Stimulated activated CD4-positive, alpha-beta T cell treated with anti-CD3 and anti-CD28 coated beads, Interleukin-15, amount 100 ng/mL, for 1 hour (primary cell): ENCODE measurements around the gene LPO.

Experiments
- DNase-seq, 2 donors: peaks; one replicate each; pipeline ENCODE4 v3.0.0-alpha.2; 2020; ENCODE audit warnings: low read depth in 1 of 2, low spot score in 1 of 2

LPO gene

DNA sequence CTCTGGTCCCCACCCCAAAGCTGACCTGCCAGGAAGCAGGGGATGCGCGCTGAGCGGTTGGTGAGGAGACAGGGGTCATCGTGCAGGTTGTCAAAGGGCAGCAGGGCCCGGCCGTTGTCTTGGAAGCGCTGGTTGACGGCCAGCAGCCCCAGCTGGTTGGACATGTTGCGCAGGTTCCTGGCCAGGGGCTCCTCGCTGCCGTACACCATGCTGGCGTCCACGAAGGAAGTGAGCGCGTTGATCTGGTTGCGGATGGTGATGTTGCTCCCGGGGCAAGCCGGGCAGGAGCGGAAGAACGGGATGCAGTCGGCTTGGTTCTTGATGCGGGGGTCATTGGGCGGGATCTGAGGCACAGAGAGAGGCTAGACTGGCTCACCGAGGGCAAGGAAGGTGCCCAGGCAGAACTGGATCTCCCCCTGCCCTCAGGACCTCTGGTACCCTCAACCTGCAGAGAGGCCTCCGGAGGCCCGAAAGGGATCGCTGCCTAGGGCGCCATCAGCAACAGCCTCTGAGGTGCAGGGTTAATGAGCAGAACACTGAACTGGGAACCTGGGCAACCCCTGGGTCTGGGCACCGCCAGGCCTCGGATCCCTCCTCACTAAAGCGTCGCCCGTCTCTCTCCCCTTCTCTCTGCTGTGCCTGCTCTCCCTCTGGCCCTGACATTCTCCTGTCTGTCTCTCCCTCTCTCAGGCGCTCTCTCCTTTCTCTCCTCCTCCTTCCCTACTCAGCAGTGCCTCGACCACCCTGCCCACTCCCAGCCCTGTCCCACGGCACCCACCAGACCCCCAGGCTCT, 39.6 kb downstream of the LPO start:
- DNase-seq, result no peak

DNA sequence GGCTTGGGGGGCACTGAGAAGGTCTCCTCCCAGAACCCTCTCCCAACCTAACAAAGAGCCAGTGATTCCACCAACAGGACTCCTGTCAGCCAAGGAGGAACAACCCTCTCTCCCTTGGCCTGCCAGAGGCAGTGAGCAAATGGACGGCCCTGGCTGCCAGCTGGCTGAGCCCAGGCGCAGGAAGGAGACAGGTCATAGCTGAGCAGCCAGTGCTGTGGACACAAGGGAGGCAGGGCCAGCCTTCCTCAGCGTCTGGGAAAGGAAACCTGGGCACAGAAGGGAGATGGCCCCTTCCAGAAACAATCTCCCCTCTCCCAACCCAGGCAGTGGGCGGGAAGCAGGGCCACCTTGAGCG, 40.3 kb downstream of the LPO start:
- no peak for DNase-seq

DNA sequence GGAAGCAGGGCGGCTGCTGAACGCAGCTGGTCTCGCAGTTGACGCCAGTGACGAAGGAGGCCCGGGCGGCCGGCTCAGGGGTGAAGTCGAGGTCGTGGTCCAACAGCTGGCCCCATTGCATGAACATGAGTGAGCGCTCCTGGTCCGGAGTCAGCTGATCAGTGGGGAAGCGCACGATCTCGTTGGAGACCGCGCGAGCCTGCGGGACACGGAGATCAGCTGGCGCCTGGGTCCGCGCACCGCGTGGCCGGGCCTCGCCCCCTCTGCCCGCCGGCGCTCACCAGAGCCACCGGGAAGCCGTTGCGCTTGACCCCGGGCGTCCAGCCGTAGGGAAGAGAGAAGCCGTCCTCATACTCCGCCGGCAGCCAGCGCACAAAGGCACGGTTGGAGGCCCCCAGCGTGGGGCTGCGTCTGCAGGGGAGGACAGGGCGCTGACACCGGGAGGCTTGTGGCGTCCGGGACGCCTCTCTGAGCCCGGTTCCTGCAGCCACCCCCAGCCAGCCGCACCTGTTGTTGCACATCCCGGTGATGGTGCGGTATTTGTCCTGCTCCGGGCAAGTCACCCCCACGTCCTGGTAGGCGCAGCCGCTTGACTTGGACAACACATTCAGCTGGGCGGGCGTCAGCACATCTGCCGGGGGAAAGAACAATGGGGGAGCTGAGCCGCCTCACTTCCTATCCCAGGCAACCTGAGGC, 40.8 kb downstream of the LPO start:
- DNase-seq, result no peak

DNA sequence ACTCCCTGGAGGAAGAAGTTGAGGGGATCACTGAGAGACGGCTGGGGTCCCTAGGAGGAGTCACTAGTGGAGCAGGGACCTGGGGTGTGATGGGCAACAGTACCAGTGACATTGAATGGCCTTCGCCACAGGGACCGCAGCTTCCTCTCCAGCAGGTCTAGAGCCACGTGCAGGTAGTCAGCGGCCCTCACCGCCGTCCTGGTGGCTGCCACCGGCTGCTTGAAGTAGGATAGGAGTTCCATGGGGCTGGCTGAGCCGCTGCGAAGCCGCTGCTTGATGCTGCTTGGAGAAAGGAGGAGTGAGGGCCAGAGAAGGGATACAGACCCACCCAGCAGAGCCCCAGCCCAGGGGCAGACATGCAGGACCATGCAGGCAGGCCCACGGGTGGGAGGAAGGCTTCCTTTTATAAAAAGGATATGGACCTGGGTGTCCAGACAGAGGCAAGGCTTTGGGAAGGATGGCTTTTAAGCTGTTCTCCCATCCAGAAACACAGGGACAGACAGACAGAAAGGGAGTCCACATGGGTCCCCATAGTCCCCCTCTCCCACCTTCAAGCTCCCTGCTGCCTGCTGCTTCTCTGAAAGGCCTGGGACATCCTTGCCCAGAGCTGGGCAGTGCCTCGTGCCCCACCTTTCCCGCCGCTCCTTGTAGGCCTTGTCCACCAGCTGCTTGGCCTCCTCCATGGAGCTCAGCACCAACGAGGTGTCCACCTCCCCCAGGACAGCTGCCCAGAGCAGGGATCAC, 41.5 kb downstream of the LPO start:
- DNase-seq, result no peak

DNA sequence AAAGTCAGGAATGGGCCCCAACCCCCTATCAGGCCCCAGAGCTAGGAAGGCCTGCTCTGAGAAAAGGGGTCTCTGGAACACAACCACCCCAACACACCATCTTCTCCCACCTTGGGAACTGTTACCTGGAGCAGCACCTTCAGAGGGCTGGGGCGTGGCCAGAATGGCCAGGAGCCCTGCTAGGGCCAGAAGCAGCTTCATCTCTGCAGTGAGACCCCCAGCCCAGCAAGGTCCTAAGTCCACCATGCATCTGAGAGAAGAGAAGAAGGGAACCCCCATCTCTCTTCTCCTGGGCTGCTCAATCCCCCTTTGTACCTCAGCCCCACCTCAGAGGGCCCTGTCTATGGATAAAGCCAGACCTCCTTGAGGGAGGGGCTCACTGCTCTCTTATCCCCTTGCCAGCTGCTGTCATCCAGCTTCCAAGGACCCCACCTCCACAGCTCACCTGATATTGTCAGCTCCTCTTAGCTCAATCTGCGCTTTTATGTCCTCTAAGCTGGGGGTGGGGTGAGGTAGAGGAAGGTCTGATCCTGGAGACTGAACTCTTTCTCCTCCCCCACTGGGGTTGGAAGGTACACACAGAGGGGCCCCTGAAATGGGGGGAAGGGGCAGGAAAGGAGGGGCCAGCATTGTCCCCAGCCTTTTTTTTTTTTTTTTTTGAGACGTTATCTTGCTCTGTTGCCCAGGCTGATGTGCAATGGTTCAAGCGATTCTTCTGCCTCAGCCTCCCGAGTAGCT, 42.3 kb downstream of the LPO start, which contains the start of gene MPO:
MPO (minus strand) TSS at position 456 of the 738 bp plus-strand sequence; CDS start at position 279, 177 bp downstream.
- DNase-seq, result no peak

DNA sequence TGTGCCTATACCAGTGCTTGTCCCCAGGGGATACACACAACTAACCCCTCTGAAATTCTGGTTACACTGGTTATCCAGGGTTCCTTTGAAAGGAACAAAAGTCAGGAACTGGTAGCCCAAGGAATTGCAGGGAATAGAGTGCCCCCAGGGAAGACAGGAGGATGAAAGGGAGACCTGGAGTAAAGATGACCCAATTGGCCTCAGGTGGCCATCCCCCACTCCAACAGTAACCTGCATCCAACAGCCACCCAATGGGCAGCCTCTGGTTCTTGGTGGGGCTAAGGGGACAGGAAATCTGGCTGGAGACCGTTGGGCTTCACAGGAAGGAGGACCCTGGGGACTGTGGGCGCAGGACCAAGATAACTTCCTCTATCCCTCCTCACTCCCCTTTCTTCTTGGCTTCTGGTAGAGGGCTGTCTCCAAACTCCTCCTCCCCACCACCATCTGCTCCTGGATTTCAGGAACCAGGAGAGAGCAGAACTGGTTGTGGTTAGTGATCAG, 43.2 kb downstream of the LPO start:
- no peak for DNase-seq

DNA sequence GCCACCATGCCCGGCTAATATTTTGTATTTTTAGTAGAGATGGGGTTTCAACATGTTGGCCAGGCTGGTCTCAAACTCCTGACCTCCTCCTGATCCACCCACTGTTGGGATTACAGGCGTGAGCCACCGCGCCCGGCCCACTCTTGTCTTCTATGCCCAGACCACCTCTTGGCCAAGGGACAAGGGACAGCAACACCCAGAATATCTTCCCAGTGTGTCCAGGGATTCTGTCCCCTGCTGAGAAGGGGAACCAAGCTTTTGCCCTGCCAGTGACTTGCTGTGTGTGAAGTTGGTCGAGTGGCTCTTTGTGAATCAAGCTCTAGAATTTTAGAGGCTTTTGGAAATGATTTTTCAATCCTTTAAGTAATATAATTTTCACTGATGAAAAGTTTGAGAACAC, 44.1 kb downstream of the LPO start:
- no peak for DNase-seq

DNA sequence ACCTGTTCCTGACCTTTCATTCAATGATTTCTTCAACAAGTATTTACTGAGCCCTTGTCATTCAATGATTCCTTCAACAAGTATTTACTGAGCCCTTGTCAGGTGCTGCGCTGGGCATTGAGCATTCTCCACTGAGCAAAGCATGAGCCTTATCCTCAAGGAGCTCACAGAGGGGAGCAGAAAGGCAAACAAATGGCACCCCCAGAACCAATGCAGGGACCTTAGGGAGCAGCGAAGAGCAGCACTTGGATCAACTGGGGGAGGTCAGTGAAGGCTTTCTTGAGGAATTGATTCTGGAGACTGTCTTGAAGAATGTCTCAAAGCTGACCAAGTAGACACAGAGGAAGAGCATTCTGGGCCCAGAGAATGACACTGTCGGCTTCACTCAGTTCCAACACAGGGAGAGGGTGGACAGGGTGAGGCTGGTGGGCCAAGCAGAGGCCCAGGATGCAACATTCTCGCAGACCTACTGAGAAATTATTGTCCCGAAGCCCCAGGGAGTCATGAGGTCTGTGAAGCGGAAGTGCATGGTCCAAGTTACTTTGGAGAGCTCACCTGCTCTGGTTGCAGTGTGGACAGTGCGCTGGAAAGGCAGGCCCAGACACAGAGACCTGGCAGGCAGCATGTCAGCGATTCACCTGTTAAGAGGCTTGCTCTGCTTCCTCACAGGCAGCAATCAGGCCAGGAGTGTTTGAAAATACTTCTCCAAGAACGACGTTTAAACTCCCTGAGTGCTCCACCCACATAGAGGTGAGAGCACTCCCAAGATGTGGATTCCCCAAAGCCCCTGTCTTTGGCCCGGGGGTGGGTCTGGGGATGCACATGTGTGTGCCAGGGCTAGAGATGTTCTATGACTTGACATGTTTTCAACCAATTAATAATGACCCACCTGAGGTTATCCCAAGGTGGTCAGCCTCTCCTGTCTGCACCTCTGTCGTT, 45.6 kb downstream of the LPO start:
- no peak for DNase-seq

DNA sequence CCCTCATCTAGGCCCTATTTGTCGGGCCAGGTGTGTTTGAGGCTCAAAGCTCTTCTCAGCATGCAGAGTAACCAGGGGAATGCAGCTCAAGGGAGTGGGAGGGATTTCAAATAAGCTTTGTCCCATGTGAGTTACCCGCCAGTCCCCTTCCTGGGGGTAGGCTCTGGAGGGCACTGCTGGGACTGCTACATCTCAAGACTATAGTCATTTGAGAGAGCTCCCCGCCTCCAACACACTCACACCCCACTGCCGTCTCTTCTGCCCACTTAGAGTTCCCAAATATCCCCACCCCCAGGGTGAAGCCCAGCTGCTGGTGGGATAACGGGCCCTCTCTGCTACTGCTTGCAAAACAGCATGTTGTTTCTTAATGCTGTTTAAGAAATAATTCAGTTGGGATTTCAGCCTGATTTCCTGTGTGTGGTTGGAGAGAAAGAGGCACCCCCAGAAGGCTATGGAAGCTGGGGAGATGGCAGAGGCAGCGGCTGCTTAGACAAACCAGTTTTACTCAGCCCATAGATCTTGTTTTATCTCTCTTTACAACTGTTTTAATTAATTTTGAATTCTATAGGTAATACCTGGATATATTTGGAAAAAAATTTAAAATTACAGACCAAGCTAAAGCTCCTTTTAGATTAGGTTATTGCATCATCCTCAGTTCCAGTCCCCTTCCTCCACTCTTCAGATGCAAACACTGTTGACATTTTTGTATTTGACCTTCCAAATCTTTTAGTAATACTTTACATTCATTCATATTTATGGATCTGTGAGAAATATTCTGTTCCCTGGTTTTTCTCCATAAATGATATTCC, 46.4 kb downstream of the LPO start:
- no peak for DNase-seq

DNA sequence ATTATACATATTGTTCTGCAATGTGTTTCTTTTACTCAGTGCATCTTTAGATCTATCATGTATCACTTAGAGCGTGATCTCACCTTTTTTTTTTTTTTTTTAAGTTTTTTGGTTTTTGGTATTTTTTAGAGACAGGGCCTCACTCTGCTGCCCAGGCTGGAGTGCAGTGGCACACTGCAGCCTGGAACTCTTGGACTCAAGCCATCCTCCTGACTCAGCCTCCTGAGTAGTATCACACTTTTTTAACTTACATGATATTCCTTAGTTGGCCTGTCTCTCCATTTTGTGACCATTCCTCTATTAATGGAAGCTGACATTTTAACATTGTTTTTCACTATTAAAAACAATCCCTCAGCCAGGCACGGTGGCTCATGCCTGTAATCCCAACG, 47.0 kb downstream of the LPO start:
- DNase-seq, result no peak

DNA sequence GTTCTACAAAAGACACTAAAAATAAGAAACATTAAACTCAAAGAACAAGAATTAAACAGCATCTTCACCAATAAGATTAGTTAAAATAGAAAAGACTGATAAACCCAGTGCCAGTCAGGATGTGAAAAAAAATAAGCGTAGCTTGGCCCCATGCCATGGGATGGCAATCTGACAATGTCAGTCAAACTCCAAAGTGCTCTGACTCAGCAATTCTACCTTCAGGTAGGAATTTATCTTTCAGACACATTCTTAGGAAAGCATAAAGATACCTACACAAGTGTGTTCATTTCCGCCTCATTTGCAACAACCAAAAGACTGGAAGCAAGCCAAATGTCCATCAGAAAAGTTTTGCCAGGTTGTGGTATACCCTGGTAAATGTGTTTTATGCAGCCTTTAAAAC, 51.5 kb downstream of the LPO start:
- DNase-seq, result no peak

DNA sequence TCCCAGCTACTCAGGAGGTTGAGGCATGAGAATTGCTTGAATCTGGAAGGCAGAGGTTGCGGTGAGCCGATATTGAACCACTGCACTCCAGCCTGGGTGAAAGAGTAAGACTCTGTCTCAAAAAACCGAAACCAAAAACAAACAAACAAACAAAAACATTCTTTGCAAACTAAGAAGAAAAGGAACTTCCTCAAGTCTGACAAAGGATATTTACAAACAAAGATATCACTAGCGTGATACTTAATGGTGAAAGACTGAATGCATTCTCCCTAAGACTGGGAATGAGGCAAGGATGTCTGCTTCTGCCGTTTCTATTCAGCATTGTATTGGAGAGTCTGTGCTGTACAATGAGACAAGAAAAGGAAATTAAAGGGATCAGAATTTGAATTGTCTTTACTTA, 52.9 kb downstream of the LPO start:
- DNase-seq, result no peak

DNA sequence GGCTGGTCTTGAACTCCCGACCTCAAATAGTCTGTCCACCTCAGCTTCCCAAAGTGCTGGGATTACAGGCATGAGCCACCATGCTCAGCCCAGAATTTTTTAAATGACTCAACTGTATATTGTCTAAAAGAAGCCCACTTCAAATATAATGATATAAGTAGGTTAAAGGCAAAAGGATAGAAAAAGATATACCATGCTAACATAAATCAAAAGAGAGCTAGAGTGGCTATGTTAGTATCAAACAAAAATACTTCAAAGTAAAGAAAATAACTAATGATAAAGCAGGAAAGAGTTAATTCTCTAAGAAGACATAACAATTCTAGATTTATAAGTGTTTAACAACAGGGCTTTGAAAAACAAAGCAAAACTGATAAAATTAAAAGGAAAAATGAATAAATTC, 55.6 kb downstream of the LPO start:
- DNase-seq, result no peak

DNA sequence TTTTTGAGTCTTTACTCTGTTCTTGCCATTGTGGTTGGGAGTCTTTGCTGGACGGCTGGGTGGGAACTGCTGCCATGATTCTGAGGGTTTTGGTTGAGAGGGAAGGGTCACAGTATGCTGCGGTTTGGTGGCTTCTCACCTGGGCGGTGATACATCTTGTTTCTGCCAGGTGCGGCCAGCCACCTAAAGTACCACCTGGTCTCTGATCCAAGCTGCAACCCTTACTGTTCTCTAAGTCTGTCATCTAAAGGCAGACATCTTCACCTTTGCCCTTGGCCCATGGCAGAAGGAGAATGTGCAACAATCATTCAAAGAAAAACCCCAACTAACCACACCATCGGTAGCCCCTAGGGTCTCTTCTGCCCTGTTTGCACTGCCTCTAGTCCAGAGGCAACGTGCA, 62.0 kb downstream of the LPO start:
- DNase-seq, result no peak

DNA sequence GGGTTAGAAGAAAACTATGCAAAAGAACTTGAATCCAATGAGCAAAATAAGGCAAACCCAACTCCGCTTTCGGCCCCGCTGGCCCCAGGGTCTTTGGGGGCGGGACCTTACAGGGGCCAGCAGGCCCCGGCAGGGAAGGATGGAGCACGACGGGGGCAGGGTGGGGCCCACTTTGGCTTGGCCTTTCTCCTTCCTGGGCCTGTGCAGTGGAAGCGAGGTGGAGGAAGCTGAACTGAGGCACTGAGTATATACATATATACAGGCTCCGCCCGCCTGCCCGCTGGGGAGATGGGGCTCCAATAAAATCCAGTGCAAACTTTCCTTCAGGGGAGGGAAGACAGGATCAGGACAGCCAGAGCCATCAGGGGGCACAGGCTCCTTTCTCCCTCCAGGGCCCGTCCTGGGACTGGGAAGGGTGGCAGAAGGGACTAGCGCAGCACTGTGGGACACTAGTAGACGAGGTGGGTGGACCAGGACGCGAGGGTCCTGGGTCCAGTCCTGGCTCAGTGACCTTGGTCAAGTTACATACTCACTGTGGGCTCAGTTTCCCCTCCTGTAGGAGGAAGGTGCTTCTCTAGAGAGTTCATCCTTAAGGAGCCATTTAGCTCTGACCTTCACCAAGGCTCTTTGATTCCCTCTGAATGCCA, 63.2 kb downstream of the LPO start:
- DNase-seq, result no peak

DNA sequence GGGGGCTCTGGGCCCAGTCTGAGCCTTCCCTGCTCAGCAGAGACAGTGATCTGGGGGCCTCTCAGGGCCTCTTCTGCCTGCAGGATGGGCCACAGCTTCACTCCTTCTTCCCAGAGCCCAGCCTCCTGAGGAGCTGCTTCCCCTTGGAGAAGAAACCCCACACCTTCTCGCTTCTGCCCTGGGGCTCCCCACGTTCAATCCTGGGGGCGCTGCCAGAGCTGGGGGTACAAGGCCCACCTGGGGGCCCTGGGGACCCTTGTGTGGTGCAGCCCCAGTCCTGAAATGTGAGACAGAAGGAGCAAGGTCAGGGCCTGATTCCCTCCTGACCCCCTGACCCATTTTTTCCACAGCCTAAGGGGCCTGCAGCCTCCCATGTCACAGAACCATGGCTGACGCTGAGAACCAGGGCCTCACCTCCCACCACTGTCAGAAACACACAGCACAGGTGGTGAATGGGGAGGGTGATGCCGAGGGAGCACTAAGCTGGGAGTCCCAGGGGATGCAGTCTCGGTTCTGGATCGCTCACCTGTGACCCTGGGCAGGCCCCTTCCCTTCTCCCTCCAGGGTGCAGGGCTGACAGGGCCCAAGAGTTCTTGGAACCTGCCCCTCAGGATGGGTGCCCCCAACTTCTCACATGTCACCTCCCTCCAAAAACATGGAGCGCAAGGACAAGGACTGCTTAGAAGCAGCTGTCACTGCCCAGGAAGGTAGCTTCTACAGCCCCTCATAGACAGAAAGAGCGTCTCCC, 64.0 kb downstream of the LPO start:
- no peak for DNase-seq

DNA sequence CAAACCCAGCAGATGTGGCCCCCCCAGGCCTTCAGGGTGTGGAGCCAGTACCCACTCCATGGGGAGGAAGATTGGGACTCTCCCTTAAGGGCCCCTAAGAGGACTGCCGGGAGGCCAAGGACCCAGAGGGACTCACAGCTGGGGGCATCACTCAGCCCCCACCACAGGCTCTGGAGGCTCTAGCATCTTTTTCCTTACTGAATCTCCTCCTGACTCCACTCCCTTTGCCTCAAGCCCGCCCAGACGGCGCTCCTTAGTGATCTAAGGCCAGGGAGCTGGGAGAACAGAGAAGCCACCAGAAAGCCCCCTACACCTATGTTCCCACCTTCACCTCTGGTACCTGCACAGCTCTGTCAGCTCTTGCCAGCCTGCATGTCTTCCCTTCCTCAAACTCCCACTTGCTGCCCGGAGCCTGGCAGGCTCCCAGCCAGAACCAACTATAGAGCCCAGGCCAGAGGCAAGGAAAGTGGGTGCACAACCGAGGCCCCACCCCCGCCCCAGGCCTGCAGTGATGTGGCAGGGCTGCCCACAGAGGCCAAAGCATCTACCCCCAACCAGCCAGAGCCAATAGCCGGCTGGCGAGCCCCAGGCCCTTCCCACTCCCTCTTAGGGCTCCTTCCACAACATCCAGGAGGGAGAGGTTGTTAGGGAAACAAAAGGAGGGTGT, 64.7 kb downstream of the LPO start:
- DNase-seq, result no peak
